NOMO-1 (cell line): ENCODE data around the gene IL18R1.
"Not testable (repeated sequence)": the region's sequence is repeated elsewhere in the genome, so short reads cannot be mapped to it uniquely, and the experiment has no call there.

Experiments
- DNase-seq, 2 experiments: peaks; one replicate each; lab custom pipeline; 2025; ENCODE audit not compliant: unreplicated experiment in 2 of 2; lab: John Stamatoyannopoulos, UW

The IL18R1 gene, protein sequence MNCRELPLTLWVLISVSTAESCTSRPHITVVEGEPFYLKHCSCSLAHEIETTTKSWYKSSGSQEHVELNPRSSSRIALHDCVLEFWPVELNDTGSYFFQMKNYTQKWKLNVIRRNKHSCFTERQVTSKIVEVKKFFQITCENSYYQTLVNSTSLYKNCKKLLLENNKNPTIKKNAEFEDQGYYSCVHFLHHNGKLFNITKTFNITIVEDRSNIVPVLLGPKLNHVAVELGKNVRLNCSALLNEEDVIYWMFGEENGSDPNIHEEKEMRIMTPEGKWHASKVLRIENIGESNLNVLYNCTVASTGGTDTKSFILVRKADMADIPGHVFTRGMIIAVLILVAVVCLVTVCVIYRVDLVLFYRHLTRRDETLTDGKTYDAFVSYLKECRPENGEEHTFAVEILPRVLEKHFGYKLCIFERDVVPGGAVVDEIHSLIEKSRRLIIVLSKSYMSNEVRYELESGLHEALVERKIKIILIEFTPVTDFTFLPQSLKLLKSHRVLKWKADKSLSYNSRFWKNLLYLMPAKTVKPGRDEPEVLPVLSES

DNA sequence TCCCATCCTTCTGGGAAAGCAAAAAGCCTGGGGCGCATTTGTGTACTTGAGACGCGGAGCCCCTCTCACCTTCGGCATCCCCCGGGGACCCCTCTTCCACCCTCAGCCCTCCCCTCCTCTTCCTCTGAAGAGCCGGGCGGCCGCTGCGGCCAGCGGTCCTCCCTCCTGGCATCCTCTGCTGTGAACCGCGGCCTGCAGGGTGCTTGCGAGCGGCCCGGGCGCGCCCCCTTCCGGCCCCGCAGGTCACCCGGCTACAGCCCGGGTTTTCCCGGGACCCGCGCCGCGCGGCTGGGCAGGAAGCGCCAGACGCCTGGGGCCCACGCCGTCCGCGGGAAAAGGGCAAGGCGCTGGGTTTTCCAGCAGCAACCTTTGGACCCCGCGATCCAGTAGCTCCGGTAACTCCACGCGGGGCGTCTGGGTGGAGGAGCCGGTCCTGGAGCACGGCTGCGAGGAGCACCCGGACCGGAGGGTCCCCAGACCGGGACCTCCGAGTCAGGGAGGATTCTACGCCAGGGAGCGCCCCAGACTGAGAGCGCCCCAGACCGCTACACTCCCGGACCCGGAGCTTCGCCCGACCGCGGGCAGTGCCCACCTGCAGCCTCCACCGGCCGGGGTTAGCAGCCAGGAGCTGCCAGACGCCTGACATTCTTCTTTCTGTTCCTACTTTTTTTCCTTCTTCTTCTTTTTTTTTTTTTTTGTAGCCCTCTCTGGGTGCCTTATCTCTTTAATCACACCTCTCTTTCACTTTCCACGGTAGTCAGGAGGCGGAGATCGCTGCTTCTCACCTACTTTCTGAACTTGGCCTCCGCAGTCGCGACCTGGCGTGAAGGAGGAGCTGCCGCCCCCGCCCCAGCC lies at the start of gene IL18R1:
Gene IL18R1 (plus strand): TSS at position 271 of the 855 bp plus-strand sequence. CDS start 6,865 bp downstream, outside the sequence.
- DNase-seq, result peak; percentile 52 to 75

DNA sequence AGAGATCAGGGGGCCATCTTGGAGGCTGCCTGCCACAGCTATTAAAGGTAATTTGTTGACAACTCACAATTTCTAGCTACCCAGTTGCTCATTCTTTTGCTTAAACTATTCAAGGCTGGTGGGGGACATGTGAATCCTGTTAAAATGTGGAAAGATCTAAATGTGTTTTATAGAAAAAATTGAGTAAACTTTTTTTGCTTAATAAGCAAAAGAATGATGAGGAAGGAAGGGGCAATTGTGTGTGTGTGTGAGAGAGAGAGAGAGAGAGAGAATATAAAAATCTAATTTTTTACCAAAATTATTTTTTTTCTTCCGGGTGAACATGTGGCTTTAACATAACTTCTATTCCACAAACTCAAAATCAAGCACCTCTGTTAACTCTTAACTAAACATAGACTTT lies 49.5 kb upstream of the IL18R1 start:
- DNase-seq, result no peak

DNA sequence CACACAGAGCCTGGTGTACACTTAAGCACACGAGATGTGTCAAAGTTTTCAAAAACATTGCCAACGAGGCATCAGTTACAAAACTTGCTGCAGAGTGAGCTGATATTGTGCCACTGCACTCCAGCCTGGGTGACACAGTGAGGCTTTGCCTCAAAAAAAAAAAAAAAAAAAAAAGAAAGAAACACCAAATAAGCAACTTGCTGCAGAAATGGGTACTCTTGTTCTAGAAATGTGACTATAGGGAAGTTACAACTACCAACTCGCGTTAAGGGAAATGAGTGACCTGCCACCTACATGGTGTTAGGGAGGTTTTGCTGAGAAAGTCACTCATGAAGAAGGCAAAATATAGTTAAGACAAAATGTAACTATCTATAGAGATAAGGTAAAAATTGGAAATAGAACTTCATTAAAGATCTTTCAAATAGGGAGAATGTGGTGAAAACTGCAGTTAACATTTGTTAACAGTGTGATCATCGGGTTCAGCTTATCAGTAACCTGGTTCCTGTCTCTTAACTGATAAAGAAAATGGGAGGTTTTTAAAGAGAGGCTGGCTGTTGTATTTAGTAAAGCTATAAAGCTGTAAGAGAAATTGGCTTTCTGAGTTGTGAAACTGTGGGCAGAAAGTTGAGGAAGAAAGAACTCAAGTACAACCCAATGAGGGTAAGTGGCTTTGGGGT lies 44.5 kb upstream of the IL18R1 start, which contains the start of gene IL1RL1:
Gene IL1RL1 (plus strand): TSS at position 600 of the 677 bp plus-strand sequence. CDS start 26,702 bp downstream, outside the sequence.
- DNase-seq, result peak; percentile 44 to 62

DNA sequence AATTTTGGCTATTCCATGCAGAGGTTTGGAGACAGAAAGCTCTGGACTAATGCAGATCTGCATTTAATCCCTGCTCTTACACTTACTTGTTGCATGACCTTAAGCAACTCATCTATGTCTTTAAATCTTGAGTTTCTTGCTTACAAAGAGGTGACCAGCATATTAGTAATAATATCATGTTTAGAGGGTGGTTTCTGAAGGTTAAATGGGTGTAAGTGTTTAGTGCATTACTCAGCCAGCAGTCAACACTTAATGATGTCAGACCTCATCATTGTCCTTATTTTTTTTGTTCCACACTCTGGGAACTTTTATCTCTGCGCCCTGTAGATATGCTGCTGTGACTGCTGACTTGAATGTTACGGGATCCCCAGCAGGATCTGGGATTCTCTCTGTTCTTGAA lies 42.6 kb upstream of the IL18R1 start:
- no peak for DNase-seq

DNA sequence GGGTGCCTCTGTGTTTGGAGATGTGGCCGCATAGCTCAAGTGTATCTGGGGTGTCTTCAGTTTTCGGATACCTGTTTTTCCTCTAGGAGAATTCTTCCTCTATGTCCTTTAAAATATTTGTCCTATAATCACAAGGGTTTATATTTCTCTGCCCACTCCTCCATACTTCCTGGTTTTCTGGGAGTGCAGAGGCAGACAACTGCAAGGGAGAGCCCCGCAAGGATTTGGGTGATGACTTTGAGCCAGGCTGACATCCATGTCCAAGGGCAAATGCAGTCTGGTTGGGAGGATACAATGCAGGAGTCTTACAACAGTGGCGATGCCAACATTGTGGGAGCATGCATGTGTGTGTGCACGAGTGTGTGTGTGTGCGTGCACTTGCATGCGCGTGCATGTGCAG lies 42.1 kb upstream of the IL18R1 start:
- DNase-seq, result no peak

DNA sequence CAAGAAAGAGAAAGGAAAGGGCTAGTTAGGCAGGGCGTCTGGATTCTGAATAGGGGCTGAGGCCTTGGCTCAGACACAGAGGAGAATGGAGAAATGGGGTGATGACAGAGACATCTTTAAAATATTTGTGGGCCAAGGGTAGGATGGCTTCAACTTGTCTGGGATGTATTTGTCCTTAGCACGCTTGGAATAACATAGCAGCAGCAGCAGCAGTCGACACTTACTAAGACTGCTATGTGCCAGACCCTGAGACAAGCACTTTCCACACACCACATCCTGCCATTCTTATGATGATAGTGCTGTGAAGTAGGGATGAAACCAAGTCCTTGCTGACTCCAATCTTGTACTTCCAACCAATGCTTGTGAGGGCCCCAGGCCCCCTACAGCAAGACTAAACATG lies 41.6 kb upstream of the IL18R1 start:
- DNase-seq, result no peak

DNA sequence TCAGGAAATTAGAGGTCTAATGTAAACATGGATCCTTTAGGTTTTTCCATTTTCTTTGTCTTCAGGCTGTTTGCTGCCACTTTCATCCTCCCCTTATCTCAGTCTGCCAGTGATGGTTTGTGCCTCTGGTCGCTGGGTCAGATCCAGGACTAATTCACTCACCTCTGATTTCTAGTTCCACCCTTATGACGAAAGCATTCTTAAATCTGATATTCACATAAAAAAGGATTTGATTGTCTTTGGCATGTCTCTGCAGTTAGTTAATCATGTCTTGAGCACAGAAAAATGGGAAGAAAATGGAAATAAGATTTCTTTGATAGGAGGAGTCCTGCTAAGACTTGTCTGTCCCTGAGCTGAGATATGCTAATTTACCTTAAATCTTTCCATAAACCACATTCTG lies 39.7 kb upstream of the IL18R1 start:
- DNase-seq, result no peak

DNA sequence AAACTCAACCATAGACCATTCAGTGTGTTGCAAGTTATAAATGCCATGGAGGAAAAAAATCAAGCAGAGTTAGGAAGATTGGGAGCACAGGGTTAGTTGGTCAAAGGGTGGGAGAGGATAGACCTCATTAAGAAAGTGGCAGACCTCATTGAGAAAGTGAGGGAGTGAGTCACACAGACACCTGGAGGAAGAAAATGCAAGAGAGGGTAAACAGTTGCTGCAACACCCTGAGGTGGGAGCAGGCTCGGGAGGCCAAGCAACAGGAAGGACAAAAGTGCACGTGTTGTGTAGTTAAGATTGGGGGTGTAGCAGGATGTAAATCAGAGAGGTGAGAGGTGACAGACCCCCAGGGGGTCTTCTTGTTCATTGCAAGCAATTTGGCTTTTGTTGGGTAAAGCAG lies 37.9 kb upstream of the IL18R1 start:
- no peak for DNase-seq

DNA sequence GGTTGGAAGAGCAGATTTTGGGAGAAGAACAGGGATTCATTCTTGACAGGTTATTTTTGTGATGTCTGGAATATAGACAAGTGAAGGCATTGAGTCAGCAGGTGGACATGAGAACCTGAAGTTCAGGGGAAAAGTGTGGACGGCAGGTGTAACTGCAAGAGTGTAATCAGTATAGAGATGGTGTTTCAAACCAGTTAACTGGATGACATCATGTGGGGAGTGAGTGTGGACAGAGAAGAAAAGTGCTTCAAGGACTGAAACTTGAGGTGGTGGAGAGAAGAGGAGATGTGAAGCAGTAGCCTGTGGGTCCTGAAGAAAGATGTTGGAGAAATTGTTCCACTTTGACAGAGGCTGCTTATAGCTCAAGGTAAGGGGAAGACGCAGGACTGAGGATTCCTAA lies 37.2 kb upstream of the IL18R1 start:
- DNase-seq, result no peak

DNA sequence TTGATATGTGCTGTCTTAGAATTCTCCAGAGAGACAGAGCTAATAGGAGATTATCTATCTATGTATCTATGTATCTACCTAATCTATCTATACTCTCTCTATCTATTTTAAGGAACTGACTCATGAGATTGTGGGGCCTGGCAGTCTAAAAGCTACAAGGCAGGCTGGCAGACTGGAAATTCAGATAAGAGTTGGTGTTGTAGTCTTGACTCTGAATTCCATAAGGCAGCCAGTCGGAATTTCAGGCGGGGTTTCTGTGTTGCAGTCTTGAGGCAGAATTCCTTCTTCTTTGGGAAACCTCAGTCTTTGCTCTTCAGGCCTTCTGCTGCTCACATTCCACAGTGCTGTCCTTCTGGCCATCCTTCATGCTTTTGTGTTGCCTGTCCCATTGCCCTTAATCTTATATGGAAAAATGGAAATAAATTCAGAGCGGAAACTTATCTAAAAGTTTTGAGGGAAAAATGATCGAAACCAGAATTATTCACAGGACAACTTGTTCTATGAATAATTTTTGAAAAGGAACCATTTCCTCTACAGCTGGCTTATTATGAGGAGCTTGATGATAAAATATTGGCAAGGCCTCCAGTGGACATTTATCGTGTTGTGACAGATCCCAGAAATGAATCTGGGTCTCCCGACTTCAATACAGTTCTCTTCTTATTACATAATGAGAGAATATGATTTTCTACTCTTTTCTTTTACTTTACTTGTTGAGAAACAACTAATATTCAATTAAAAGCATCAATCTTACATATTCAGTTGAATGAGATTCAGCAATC lies 33.5 kb upstream of the IL18R1 start:
- DNase-seq, result no peak

DNA sequence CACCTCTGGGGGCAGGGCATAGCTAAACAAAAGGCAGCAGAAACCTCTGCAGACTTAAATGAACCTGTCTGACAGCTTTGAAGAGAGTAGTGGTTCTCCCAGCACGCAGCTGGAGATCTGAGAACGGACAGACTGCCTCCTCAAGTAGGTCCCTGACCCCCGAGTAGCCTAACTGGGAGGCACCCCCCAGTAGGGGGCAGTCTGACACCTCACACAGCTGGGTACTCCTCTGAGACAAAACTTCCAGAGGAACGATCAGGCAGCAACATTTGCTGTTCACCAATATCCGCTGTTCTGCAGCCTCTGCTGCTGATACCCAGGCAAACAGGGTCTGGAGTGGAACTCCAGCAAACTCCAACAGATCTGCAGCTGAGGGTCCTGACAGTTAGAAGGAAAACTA lies 30.7 kb upstream of the IL18R1 start:
- not testable (repeated sequence) for DNase-seq

DNA sequence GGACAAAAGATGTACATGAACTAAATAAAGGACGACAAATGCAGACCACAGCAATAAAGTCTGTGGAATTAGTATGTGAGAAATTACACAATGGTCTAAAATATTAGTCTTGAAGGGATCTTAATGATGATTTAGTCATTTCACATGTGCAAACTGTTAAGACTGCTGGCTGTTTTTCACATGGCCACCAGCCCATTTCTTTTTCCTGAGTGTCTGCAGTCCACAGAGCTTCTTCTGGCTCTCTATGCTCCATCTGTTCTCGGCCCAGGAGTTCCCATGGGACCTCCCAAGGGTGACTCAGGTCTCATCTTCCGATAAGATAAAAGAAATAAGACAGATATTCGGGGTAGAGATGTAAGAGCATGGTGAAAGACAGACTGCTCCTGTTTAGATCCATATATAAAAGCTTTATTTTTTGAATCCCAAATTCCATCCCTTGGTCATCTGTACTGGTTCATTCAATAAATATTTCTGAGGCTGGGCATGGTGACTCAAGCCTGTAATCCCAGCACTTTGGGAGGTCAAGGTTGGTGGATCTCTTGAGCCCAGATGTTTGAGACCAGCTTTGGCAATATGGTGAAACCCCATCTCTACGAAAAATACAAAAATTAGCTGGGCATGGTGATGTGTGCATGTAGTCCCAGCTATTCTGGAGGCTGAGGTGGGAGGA lies 24.1 kb upstream of the IL18R1 start:
- DNase-seq, result no peak

DNA sequence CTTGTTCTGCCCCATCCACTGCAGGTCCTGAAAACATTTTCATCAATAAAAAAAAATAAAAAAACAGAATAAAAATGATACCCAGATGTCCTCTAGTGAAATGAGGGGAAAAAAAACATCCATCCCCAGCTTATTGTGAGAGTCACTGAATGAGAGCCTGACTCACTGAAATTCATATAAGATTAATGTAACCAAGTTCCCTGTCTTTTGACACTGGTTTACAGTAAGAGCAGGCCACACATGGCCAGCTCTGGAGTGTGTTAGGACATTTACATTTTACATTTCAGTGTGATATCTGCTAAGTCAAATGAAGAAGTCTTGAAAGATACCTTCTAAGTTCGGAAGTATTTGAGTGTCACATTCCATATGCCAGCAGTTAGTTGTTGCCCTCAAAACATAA lies 21.1 kb upstream of the IL18R1 start:
- DNase-seq, result no peak

DNA sequence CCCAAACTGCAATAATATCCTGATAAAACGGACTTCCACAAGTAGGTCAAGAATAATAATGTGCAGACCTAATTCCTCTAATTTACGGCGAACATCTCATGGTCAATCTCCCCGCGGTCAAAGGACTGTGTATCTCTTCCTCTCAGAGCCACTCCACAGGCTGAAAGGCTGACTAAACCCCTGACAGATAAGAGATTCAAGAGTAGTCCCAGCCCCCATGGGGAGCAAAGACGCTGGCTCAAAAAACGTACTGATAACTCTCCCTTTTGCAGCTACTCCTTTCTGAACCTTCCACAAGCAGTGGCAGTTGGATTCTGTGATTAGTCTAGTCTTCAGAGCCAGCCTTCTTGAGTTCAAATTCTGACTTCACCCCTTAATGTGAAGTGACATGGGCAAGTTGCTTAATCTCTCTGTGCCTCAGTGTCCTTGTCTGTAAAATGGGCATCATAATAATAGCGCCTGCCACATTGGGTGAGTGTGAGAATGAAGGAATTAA lies 19.7 kb upstream of the IL18R1 start:
- DNase-seq, result no peak

DNA sequence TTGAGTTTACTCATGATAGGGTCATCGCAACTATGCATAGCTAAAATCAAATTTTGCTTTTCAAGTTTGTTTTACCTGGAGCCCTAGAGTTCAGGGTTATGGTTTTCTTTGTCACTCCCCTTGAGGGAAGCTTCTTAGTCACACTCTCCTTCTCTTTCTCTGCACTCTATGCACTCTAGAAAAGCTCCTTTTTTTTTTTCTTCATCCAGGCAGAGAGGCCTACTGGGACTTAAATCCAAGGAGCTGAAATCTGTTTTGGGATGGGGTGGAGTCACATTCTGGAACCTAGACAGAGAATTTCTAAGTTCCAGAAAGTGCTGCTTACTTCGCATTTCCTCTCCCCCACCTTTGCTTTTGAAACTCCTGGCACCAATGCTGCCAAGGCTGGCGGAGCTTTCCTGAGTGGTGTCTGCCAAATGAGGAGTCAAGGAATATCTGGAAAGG lies 19.1 kb upstream of the IL18R1 start:
- DNase-seq, result no peak

DNA sequence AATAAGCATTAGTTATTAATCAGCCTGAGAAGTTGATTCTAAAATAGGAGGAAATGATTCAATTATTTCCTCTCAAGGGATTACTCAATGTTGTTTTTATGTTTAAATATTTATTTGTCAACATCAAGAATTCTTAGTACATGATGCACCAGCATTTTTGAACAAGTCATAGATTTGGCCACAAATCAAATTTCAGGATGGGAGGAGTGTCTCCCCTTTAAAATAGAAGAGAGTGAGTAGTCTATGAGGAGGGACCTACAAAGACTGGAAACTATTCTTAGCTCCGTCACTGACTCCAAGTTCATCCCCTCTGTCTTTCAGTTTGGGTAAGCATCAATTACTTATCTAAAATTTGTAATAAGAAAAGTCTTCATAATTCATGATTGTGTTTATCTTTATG lies 18.6 kb upstream of the IL18R1 start:
- no peak for DNase-seq

DNA sequence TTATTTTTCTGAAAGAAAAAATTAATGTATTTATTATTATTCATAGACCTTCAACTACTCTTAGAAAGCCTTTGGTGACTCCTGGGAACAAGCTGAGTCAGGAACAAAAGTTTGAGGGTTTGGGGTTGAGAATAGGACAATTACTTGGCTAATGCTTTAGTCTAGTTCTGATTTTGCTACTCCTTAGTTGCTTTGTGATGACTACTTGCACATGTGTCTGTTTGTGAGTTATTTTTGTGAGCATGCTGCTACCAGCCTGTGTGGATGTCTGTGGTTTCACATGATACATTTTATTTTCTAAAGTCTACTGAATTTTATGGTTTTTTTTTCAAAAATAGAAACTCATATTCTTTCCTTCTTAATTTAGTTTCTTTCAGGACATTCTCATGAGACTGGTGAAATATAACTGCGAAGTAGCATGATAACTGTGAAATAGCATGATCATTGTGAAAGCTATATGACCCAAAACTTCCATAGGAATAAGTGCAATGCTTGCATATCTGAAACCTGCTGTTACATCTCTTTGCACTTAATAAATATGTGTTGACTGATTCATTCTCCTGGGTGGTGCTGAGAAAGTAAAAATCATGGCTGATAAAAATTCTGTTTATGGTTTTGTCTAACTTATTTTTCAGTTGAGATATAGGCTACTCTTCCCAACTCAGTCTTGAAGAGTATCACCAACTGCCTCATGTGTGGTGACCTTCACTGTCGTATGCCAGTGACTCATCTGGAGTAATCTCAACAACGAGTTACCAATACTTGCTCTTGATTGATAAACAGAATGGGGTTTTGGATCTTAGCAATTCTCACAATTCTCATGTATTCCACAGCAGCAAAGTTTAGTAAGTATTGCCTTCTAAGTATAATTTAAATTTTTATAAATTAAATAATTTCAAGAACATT lies 17.9 kb upstream of the IL18R1 start:
- no peak for DNase-seq

DNA sequence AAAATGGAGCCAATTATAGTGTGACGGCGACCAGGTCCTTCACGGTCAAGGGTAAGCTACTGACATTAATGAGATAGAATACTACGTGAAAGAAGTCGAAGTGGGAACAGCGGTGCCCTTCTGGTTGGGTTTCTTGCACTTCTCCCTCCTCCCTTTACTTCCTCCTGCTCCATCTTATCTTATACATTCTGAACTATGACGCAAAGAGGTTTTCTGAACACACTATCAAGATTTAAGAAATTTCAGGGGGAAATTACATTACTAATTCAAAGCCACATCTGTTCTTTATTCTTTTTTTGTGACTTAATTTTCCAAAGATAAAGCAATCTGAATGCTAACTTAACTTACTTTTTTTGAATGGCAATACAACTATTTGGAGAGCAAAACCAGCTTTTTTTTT lies 14.8 kb upstream of the IL18R1 start:
- DNase-seq, result no peak
